Neutrophil (primary cell): Measurements from ENCODE around the gene CENPF.
"Not testable (repeated sequence)": the region's sequence is repeated elsewhere in the genome, so short reads cannot be mapped to it uniquely, and the experiment has no call there.

Source experiments
- H3K27ac ChIP-seq: fragments of 200-600 bp; sonication (generic); 2 replicates; pipeline ENCODE4 v1.5.1; 2016; ENCODE audit warnings: mild to moderate bottlenecking, moderate library complexity
- H3K27me3 ChIP-seq: fragments of 200-600 bp; sonication (generic); 2 replicates; pipeline ENCODE4 v1.6.0; 2016; ENCODE audit warnings: mild to moderate bottlenecking
- H3K36me3 ChIP-seq: fragments of 200-600 bp; sonication (generic); 2 replicates; pipeline ENCODE4 v1.5.1; 2017
- H3K4me1 ChIP-seq, 2 experiments: fragments of 200-600 bp in 1 of 2; sonication (generic) in 1 of 2; 1 replicate in 1 of 2; 2 replicates in 1 of 2; pipeline versions ENCODE4 v1.5.1 to v1.6.1; 2013 to 2016; ENCODE audit warnings: low read depth in 1 of 2, low read length in 1 of 2, mild to moderate bottlenecking in 1 of 2, moderate library complexity in 1 of 2; ENCODE audit not compliant: control insufficient read depth in 1 of 2, insufficient read depth in 1 of 2
- H3K4me3 ChIP-seq, 2 experiments: fragments of 200-600 bp in 1 of 2; sonication (generic) in 1 of 2; 1 replicate in 1 of 2; 2 replicates in 1 of 2; pipeline ENCODE4 v1.5.1; 2013 to 2016; ENCODE audit warnings: low read depth in 1 of 2, low read length in 1 of 2, mild to moderate bottlenecking in 1 of 2, moderate library complexity in 1 of 2
- H3K9me3 ChIP-seq: fragments of 200-600 bp; sonication (generic); 2 replicates; pipeline ENCODE4 v1.5.1; 2016
- TF ChIP-seq, protein P1 (sequence below): fragments of 200-600 bp; sonication (generic); IDR thresholded peaks from 2 replicates; pipeline ENCODE4 v1.5.1; 2016; ENCODE audit warnings: antibody characterized with exemption

The CENPF gene

DNA sequence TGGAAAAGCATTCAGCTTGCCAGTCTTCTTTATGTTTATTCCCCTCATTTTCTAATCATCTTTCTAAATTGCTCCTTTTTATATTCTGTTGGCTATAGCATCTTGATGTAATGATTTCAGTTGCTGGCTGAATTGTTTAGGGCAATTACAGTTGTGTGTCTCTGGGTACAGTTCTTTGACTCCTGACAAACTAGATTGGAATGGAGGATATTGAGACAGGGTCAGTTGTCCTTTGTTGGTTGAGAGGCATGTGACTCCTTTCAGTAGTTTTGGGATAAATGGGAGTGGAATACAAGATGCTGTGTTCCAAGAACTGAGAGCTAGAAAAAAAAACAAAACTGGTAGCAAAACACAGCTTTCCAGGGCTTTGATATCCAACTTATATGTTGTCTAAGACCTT is 1.5 kb downstream of the CENPF start:
- Histone ChIP-seq H3K4me1 (peaks cover 15 to 21% of the 10 kb centered on the region in 2 experiments), H3K27ac (no peak overlapping the region), H3K36me3 (peaks cover 15% of the 10 kb centered on the region), H3K4me3 (no peak overlapping the region), H3K9me3 (no peaks in the 10 kb centered on the region), H3K27me3 (no peaks in the 10 kb centered on the region)
- TF ChIP-seq, protein P1, sequence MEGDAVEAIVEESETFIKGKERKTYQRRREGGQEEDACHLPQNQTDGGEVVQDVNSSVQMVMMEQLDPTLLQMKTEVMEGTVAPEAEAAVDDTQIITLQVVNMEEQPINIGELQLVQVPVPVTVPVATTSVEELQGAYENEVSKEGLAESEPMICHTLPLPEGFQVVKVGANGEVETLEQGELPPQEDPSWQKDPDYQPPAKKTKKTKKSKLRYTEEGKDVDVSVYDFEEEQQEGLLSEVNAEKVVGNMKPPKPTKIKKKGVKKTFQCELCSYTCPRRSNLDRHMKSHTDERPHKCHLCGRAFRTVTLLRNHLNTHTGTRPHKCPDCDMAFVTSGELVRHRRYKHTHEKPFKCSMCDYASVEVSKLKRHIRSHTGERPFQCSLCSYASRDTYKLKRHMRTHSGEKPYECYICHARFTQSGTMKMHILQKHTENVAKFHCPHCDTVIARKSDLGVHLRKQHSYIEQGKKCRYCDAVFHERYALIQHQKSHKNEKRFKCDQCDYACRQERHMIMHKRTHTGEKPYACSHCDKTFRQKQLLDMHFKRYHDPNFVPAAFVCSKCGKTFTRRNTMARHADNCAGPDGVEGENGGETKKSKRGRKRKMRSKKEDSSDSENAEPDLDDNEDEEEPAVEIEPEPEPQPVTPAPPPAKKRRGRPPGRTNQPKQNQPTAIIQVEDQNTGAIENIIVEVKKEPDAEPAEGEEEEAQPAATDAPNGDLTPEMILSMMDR: no peak

DNA sequence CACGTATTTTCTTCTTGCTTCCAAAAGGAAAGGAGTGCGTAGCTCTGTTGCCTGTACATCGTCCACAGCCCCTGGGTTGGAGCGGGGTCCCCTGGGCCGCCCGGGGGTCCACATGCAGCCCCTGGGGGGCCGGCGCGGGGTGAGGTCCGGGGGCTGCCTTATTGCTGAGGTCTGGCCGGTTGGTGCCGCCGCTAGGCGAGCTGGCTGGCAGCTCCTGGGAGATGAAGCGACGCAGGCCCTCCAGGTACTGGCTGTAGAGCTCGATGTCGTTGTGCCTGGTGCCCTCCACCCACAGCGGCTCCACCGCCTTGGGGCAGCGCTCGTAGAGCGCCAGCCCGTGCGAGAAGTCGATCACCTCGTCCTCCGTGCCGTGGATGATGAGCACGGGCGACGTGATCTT is 2.5 kb downstream of the CENPF start:
- H3K36me3 ChIP-seq: peaks cover 15% of the 10 kb centered on the region
- not testable (repeated sequence) for H3K27ac ChIP-seq, H3K27me3 ChIP-seq, H3K9me3 ChIP-seq, H3K4me3 ChIP-seq
- H3K4me1 ChIP-seq: peaks cover 15 to 21% of the 10 kb centered on the region in 2 experiments

DNA sequence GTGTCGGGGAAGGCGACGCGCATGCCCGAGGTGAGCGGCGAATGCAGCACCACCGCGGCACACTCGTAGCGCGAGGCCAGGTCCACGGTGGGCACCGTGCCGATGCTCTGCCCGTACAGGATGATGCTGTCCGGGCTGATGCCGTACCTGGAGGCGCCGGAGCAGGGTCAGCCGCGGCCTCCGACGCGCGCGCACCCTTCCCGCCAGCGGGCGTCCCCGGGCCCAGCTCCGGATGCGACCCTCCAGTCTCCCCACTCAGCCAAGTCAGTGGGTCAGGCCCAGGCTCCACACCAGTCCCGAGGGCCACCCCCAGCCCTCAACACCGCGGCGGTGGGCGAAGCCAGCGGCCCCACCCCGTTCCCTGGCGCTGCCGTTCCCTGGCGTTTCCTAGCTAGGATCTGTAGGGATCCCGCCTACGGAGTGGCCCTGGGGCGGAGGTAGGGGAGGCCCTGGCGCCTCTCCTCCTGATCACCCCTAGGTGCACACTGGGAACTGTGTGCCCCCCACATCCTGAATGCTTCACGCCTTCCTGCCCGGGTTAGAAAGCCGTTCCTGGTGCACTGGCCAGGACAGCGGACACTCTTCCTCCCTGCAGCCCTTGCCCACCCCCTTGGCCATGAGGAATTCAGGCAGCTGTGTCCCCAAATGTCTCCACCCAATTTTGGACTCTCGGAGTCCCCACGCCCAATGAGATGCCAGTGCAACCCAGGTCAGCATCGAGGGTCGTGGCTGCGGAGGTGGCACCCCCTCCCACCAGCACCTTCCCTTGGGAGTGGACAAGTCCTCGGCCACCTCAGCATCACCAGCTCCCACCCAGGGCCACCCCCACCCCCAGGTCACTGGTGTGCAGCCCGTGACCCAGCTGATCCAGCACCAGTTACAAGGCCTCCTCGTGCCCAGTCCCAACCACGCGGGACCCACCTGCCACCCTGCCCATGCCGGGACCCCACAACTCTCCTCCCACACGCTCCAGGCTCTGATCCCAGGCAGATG is 3.2 kb downstream of the CENPF start:
- peaks cover 15% of the 10 kb centered on the region for H3K36me3 ChIP-seq
- H3K4me1 ChIP-seq: peaks cover 15 to 21% of the 10 kb centered on the region in 2 experiments
- not testable (repeated sequence) for H3K27ac ChIP-seq, H3K9me3 ChIP-seq, H3K4me3 ChIP-seq, H3K27me3 ChIP-seq

DNA sequence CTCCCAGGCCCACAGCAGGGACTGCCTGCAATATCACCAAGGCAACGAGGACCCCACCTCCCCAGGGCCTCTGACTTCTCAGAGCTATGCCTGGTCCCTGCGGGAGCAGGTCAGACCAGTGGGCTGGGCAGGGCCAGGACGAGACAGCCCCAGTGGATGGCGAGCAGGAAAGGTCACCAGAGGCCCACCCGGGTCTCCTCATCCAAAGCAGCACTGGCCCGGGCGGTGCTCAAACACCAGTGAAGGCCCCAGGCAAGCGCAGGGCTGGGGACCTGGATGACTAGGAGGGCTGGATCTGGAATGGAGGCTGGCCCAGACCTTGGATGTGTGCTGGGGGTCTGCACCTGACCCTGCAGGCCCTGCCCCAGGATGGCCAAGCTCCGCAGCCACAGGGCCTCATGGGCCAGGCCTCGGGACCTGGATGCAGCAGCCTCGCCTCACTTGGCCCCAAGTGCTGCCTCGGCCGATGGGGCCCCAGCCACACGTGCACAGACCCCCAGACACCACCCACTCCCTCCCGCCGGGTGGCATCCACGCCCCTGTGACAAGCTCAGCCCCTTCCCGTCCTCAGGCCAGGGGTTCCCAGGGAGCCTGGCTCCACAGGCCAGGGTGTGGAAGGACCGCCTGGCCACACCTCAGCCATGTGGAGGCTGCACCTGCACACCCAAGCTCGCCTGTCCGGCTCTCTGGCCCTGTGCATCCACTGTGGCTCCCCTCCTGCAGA is 4.7 kb downstream of the CENPF start:
- H3K9me3 ChIP-seq, H3K27me3 ChIP-seq, H3K4me3 ChIP-seq, H3K27ac ChIP-seq: not testable (repeated sequence)
- H3K36me3 ChIP-seq: peaks cover 15% of the 10 kb centered on the region
- peaks cover 15 to 18% of the 10 kb centered on the region in 2 experiments for H3K4me1 ChIP-seq

DNA sequence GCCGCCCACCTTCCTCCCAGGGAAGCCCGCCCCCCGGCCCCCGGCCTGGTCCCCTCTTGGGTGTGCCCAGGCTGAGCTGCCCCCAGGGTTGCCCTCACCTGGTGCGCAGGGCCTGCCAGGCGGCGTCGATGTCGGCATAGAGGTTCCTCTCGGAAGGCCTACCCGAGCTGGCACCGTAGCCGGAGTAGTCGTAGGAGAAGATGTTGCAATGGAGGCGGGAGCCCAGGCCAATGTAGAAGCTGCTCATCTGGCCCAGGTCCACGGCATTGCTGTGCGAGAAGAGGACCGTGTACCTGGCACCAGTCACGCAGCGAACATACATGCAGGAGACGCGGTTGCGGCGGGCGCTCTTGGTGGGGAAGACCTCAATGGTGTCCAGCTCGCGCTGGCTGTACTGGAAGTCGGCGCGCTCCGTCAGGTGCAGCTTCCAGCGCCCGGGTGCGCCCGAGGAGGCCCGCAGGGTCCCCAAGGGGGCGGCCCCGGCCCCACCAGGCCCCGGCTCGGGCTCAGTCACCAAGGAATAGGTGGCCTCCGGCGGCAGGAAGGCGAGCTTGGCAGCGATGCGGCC is 5.3 kb downstream of the CENPF start:
- not testable (repeated sequence) for H3K4me3 ChIP-seq, H3K9me3 ChIP-seq, H3K27me3 ChIP-seq, H3K27ac ChIP-seq
- Histone ChIP-seq H3K36me3 (peaks cover 15% of the 10 kb centered on the region), H3K4me1 (peaks cover 13 to 15% of the 10 kb centered on the region in 2 experiments)

DNA sequence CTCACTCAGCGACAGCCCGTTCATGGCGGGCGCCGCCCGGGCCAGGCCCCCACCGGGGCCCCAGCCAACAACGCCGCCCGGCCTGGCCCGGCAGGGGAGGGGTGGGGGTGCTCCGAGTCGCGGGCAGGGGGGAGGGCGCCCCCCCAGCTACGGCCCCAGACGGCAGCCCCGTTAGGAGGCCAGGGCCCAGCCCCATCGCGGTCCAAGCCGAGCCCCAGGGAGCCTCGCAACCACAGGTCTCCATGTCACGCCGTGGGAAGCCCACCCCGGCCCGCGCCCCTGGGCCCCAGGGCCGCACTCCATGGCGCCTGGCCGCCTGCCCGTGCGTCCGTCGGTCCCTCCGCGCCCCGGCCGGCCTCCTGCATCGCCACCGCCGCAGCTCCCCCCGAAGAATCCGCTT is 5.8 kb downstream of the CENPF start:
- not testable (repeated sequence) for H3K4me3 ChIP-seq, H3K9me3 ChIP-seq, H3K27ac ChIP-seq, H3K4me1 ChIP-seq, H3K27me3 ChIP-seq
- peaks cover 15% of the 10 kb centered on the region for H3K36me3 ChIP-seq

DNA sequence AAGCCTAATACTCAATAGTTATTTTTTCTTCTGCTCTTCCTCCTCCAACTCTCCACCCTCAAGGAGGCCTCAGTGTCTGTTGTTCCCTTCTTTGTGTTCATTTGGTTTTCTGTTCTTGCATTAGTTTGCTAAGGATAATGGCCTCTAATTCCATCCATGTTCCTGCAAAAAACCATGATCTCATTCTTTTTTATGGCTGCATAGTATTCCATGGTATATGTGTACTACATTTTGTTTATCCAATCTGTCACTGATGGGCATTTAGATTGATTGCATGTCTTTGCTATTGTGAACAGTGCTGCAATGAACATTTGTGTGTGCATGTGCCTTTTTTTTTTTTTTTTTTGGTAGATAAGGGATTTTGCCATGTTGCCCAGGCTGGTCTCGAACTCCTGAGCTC is 6.7 kb downstream of the CENPF start:
- H3K9me3 ChIP-seq: no peaks in the 10 kb centered on the region
- no peak overlapping the region for H3K4me3 ChIP-seq
- H3K27ac ChIP-seq: no peak overlapping the region
- peaks cover 0 to under 1% of the 10 kb centered on the region in 2 experiments for H3K4me1 ChIP-seq
- peaks cover 15% of the 10 kb centered on the region for H3K36me3 ChIP-seq
- TF ChIP-seq, protein P1: no peak
- no peaks in the 10 kb centered on the region for H3K27me3 ChIP-seq

DNA sequence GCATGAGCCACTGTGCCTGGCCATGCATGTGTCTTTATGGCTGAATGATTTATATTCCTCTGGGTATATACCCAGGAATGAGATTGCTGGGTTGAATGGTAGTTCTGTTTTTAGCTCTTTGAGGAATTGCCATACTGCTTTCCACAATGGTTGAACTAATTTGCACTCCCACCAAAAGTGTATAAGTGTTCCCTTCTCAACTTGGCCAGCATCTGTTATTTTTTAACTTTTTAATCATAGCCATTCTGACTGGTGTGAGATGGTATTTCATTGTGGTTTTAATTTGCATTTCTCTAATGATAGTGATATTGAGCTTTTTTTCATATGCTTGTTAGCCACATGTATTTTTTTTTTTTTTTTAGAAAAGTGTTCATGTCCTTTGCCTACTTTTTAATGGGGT is 7.1 kb downstream of the CENPF start:
- H3K4me1 ChIP-seq, H3K27me3 ChIP-seq, H3K9me3 ChIP-seq, H3K27ac ChIP-seq, H3K4me3 ChIP-seq: not testable (repeated sequence)
- H3K36me3 ChIP-seq: peaks cover 17% of the 10 kb centered on the region
